Ecto neural progenitor cell (in vitro differentiated cells): Measurements from ENCODE around the gene PCBP3.
"Not testable (repeated sequence)": the region's sequence is repeated elsewhere in the genome, so short reads cannot be mapped to it uniquely, and the experiment has no call there.

Experiments used
- DNase-seq: peaks from one replicate; pipeline ENCODE4 v3.0.0-alpha.2; 2018; ENCODE audit warnings: low spot score

The PCBP3 gene

GRCh38 chr21:45635271-45636151 is 8.0 kb upstream of the PCBP3 start:
- DNase-seq = no peak

- no peak for DNase-seq
These were observed 7.1 kb upstream of the PCBP3 start for GRCh38 chr21:45636459-45636858.

- no peak for DNase-seq
These were observed 6.4 kb upstream of the PCBP3 start for GRCh38 chr21:45636951-45637646.

- no peak for DNase-seq
These were observed 5.6 kb upstream of the PCBP3 start for GRCh38 chr21:45637883-45638282.

- no peak for DNase-seq
These were observed 4.8 kb upstream of the PCBP3 start for GRCh38 chr21:45638707-45639106.

- no peak for DNase-seq
These were observed 4.1 kb upstream of the PCBP3 start for GRCh38 chr21:45639206-45640000.

GRCh38 chr21:45640001-45640887 is 3.3 kb upstream of the PCBP3 start:
- DNase-seq = no peak

GRCh38 chr21:45640888-45641479 is 2.5 kb upstream of the PCBP3 start:
- peak; percentile 80 for DNase-seq

GRCh38 chr21:45641480-45642035 is 2.0 kb upstream of the PCBP3 start:
- DNase-seq = no peak

- no peak for DNase-seq
These were observed 1.3 kb upstream of the PCBP3 start for GRCh38 chr21:45642122-45642813.

GRCh38 chr21:45644041-45644906 is 749 bp downstream of the PCBP3 start:
- DNase-seq = no peak

GRCh38 chr21:45651921-45652320 is 8.4 kb downstream of the PCBP3 start:
- no peak for DNase-seq

GRCh38 chr21:45655124-45655523 is 11.6 kb downstream of the PCBP3 start:
- DNase-seq = no peak

- DNase-seq = not testable (repeated sequence)
These were observed 12.6 kb downstream of the PCBP3 start for GRCh38 chr21:45656114-45656513.

- DNase-seq = not testable (repeated sequence)
These were observed 18.5 kb downstream of the PCBP3 start for GRCh38 chr21:45661913-45662622.

GRCh38 chr21:45662623-45663245 is 19.2 kb downstream of the PCBP3 start:
- DNase-seq = not testable (repeated sequence)

GRCh38 chr21:45669382-45669781 is 25.9 kb downstream of the PCBP3 start:
- DNase-seq = no peak

- no peak for DNase-seq
These were observed 27.2 kb downstream of the PCBP3 start for GRCh38 chr21:45670731-45671130.
